ENCODE measurements around the gene CNST.
A peak's percentile ranks its signal among the peaks of the same experiment; 100 is the strongest.
"Not testable (repeated sequence)": the region's sequence is repeated elsewhere in the genome, so short reads cannot be mapped to it uniquely, and the experiment has no call there.

Gene CNST

DNA sequence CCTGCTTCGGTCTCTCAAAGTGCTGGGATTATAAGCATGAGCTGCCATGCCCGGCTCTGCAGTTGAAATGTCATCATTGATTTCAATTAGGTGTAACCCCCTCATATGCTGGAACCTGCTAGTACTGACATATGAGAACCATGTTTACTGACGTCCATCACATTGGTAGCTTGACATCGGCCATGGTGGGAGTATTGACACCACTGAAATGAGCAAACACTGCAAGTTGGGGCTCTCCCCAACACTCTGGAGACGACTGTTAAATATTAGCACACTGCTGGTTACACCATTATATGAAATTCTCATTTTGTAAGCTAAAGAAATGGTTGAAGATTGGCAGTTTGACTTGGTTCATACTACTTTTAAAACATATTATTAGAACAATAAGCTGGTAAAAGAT, 63.7 kb downstream of the CNST start:
- TF ChIP-seq POU2F2 (IDR thresholded peaks at IDR 0.05; ENCODE audit: low read depth, low read length) (0 out of 2 replicates have a peak, but pooled peaks have one; percentile 38), POLR2AphosphoS5 (IDR thresholded peaks at IDR 0.05; ENCODE audit: low read depth, low read length) (no peak), TAF1 (IDR thresholded peaks at IDR 0.05; ENCODE audit: low read depth, low read length) (no peak), SPI1 (IDR thresholded peaks at IDR 0.05; ENCODE audit: low read depth, low read length) (no peak), POLR2A (IDR thresholded peaks at IDR 0.05; ENCODE audit: low read depth, low read length) (no peak), PAX5 (IDR thresholded peaks at IDR 0.05; ENCODE audit: insufficient read depth, low read length, severe bottlenecking) (peak; percentile 52)
- DNase-seq (ENCODE audit: insufficient read length, low spot score) (no peak), FAIRE-seq (peak; percentile 63)

DNA sequence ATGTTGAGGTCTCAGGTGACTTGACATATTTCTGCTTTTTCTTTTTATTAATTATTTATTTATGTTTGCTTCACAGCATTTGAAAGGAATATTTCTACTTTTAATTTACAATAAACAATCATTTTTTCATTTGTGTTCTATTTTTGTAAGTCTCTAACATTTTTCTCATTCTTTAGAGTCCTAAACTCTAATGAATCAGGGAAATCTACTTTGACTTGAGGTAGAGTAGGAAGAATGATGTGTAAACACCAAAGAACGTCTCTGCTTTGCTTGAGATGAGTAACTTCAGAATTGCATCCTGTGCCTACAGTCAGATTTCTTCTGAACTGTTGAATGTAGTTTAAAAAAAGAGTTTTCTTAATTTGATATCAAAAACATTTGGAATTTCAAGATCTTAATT, 65.2 kb downstream of the CNST start:
- TF ChIP-seq TAF1 (IDR thresholded peaks at IDR 0.05; ENCODE audit: low read depth, low read length) (no peak), POLR2A (IDR thresholded peaks at IDR 0.05; ENCODE audit: low read depth, low read length) (no peak), POU2F2 (IDR thresholded peaks at IDR 0.05; ENCODE audit: low read depth, low read length) (no peak), PAX5 (IDR thresholded peaks at IDR 0.05; ENCODE audit: insufficient read depth, low read length, severe bottlenecking) (no peak), SPI1 (IDR thresholded peaks at IDR 0.05; ENCODE audit: low read depth, low read length) (no peak)
- DNase-seq (ENCODE audit: insufficient read length, low spot score) (no peak), FAIRE-seq (no peak)

- no peak for FAIRE-seq
- no peak for DNase-seq (ENCODE audit: insufficient read length, low spot score)
Observed at GRCh38 chr1:246632281-246633168, 66.3 kb downstream of the CNST start.

GRCh38 chr1:246634659-246635058, 68.4 kb downstream of the CNST start:
- not testable (repeated sequence) for FAIRE-seq; DNase-seq (ENCODE audit: insufficient read length, low spot score)

More at GRCh38 chr1:246632281-246633168, 66.3 kb downstream of the CNST start:
- no peak for TF ChIP-seq SPI1 (IDR thresholded peaks at IDR 0.05; ENCODE audit: low read depth, low read length)
- no peak for TF ChIP-seq TAF1 (IDR thresholded peaks at IDR 0.05; ENCODE audit: low read depth, low read length)
- TF ChIP-seq POU2F2 (IDR thresholded peaks at IDR 0.05; ENCODE audit: low read depth, low read length): no peak
- no peak for TF ChIP-seq PAX5 (IDR thresholded peaks at IDR 0.05; ENCODE audit: insufficient read depth, low read length, severe bottlenecking)
- TF ChIP-seq POLR2A (IDR thresholded peaks at IDR 0.05; ENCODE audit: low read depth, low read length): no peak
- no peak for TF ChIP-seq POLR2AphosphoS5 (IDR thresholded peaks at IDR 0.05; ENCODE audit: low read depth, low read length)

GRCh38 chr1:246638941-246639655, 72.8 kb downstream of the CNST start:
- no peak for DNase-seq (ENCODE audit: insufficient read length, low spot score)
- no peak for TF ChIP-seq PAX5 (IDR thresholded peaks at IDR 0.05; ENCODE audit: insufficient read depth, low read length, severe bottlenecking)
- no peak for TF ChIP-seq POLR2A (IDR thresholded peaks at IDR 0.05; ENCODE audit: low read depth, low read length)
- no peak for TF ChIP-seq POU2F2 (IDR thresholded peaks at IDR 0.05; ENCODE audit: low read depth, low read length)
- no peak for TF ChIP-seq SPI1 (IDR thresholded peaks at IDR 0.05; ENCODE audit: low read depth, low read length)
- no peak for TF ChIP-seq POLR2AphosphoS5 (IDR thresholded peaks at IDR 0.05; ENCODE audit: low read depth, low read length)
- no peak for TF ChIP-seq TAF1 (IDR thresholded peaks at IDR 0.05; ENCODE audit: low read depth, low read length)
- no peak for FAIRE-seq

DNA sequence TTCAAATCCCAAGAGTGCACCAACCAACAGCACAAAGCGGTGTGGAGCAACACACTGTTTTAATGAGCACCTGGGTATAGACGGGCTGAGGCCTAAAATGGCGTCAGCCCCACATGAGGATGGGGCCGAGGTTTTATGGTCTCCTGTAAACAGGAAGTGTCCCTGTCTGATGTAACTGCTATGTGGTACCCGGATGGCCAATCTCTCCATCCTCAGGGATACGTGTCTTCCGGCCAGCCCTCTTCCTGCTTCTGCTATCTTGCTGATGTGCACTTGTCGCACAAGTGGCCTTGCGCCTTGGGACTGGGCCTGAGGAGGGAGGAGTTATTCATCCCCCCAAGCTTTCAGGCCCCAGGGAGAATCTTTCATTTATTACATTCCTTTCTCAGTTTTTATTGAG, 73.5 kb downstream of the CNST start:
- FAIRE-seq (no peak), DNase-seq (ENCODE audit: insufficient read length, low spot score) (no peak)
- TF ChIP-seq PAX5 (IDR thresholded peaks at IDR 0.05; ENCODE audit: insufficient read depth, low read length, severe bottlenecking): no peak
- no peak for TF ChIP-seq TAF1 (IDR thresholded peaks at IDR 0.05; ENCODE audit: low read depth, low read length)
- TF ChIP-seq SPI1 (IDR thresholded peaks at IDR 0.05; ENCODE audit: low read depth, low read length): 0 out of 2 replicates have a peak, but pooled peaks have one; percentile 1

- DNase-seq (ENCODE audit: insufficient read length, low spot score) (no peak), FAIRE-seq (no peak)
- no peak for TF ChIP-seq POLR2A (IDR thresholded peaks at IDR 0.05; ENCODE audit: low read depth, low read length)
- no peak for TF ChIP-seq SPI1 (IDR thresholded peaks at IDR 0.05; ENCODE audit: low read depth, low read length)
- TF ChIP-seq PAX5 (IDR thresholded peaks at IDR 0.05; ENCODE audit: insufficient read depth, low read length, severe bottlenecking): no peak
- TF ChIP-seq POLR2AphosphoS5 (IDR thresholded peaks at IDR 0.05; ENCODE audit: low read depth, low read length): no peak
- no peak for TF ChIP-seq POU2F2 (IDR thresholded peaks at IDR 0.05; ENCODE audit: low read depth, low read length)
- no peak for TF ChIP-seq TAF1 (IDR thresholded peaks at IDR 0.05; ENCODE audit: low read depth, low read length)
Observed at GRCh38 chr1:246640747-246641146, 74.5 kb downstream of the CNST start.

- DNase-seq (ENCODE audit: insufficient read length, low spot score): no peak
- no peak for FAIRE-seq
- TF ChIP-seq POU2F2 (IDR thresholded peaks at IDR 0.05; ENCODE audit: low read depth, low read length) (no peak), PAX5 (IDR thresholded peaks at IDR 0.05; ENCODE audit: insufficient read depth, low read length, severe bottlenecking) (no peak), TAF1 (IDR thresholded peaks at IDR 0.05; ENCODE audit: low read depth, low read length) (no peak), POLR2AphosphoS5 (IDR thresholded peaks at IDR 0.05; ENCODE audit: low read depth, low read length) (no peak), POLR2A (IDR thresholded peaks at IDR 0.05; ENCODE audit: low read depth, low read length) (no peak), SPI1 (IDR thresholded peaks at IDR 0.05; ENCODE audit: low read depth, low read length) (no peak)
Observed at GRCh38 chr1:246641394-246641793, 75.1 kb downstream of the CNST start.

GRCh38 chr1:246642719-246643118, 76.5 kb downstream of the CNST start:
- no peak for DNase-seq (ENCODE audit: insufficient read length, low spot score)
- FAIRE-seq: no peak
- TF ChIP-seq SPI1 (IDR thresholded peaks at IDR 0.05; ENCODE audit: low read depth, low read length) (no peak), TAF1 (IDR thresholded peaks at IDR 0.05; ENCODE audit: low read depth, low read length) (no peak), POLR2AphosphoS5 (IDR thresholded peaks at IDR 0.05; ENCODE audit: low read depth, low read length) (no peak), POU2F2 (IDR thresholded peaks at IDR 0.05; ENCODE audit: low read depth, low read length) (no peak), POLR2A (IDR thresholded peaks at IDR 0.05; ENCODE audit: low read depth, low read length) (no peak), PAX5 (IDR thresholded peaks at IDR 0.05; ENCODE audit: insufficient read depth, low read length, severe bottlenecking) (no peak)
